HFFc6 (cell line): ENCODE data around the gene ATP11A. TPM values are rescaled to one million over a fixed set of nuclear protein-coding genes. Genes with fewer than 3 reads are reported as not detected.

ENCODE experiments used
- DNase-seq: peaks from one replicate; pipeline ENCODE4 v3.0.0-alpha.2; 2018
- H3K27ac Mint-ChIP-seq: 2 replicates; pipeline ENCODE4 v1.8.0; 2020; ENCODE audit warnings: mild to moderate bottlenecking, mixed read lengths
- H3K27me3 Mint-ChIP-seq: 2 replicates; pipeline ENCODE4 v1.8.0; 2021; ENCODE audit warnings: mild to moderate bottlenecking, moderate library complexity, mixed read lengths; ENCODE audit not compliant: insufficient read depth
- H3K36me3 Mint-ChIP-seq: 2 replicates; pipeline ENCODE4 v1.8.0; 2021; ENCODE audit warnings: low read depth, mixed read lengths
- H3K4me1 Mint-ChIP-seq: 2 replicates; pipeline ENCODE4 v1.8.0; 2020; ENCODE audit warnings: low read depth, mixed read lengths
- H3K4me3 Mint-ChIP-seq: 2 replicates; pipeline ENCODE4 v1.8.0; 2020; ENCODE audit warnings: mild to moderate bottlenecking, moderate library complexity, mixed read lengths
- H3K9me3 Mint-ChIP-seq: 2 replicates; pipeline ENCODE4 v1.8.0; 2020; ENCODE audit warnings: mild to moderate bottlenecking, mixed read lengths
- CTCF ChIP-seq: fragments of 200-600 bp; sonication (generic); IDR thresholded peaks from 2 replicates; pipeline ENCODE4 v1.5.0; 2021; ENCODE audit warnings: antibody characterized with exemption, mild to moderate bottlenecking
- total RNA-seq, 6 experiments: library from RNA; stranded (reverse); fragmentation: NEBNext Ultra II Directional; extraction: Animal tissue kit (Norgen Biotek cat#: 25700); gene quantifications; 2 replicates in 1 of 6; 3 replicates in 5 of 6; pipeline ENCODE4 v1.2.3, GENCODE V29; 2021

Gene ATP11A
- total RNA-seq, 6 experiments from 2014 or later: 4.3 to 29.9 (median 6.5) TPM

- H3K27me3 Mint-ChIP-seq: peaks cover 61% of the 10 kb centered on the region
- H3K27ac Mint-ChIP-seq: no peak overlapping the region
- no peaks in the 10 kb centered on the region for H3K4me1 Mint-ChIP-seq
- H3K9me3 Mint-ChIP-seq: peaks cover 17% of the 10 kb centered on the region
- H3K4me3 Mint-ChIP-seq: no peak overlapping the region
- no peak for TF ChIP-seq CTCF
- no peak for DNase-seq
- peaks cover 7% of the 10 kb centered on the region; the same call in 1 of the 2 replicates for H3K36me3 Mint-ChIP-seq
Measured at GRCh38 chr13:112903606-112904195, 213.9 kb downstream of the ATP11A start.

- Mint-ChIP-seq H3K27ac (no peak overlapping the region), H3K27me3 (peaks cover 65% of the 10 kb centered on the region), H3K36me3 (peaks cover 7% of the 10 kb centered on the region; the same call in 1 of the 2 replicates), H3K9me3 (peaks cover 17% of the 10 kb centered on the region), H3K4me3 (no peak overlapping the region), H3K4me1 (no peaks in the 10 kb centered on the region)
- no peak for DNase-seq
- no peak for TF ChIP-seq CTCF
Measured at GRCh38 chr13:112904436-112904960, 214.7 kb downstream of the ATP11A start.

GRCh38 chr13:112905086-112905485 is 215.2 kb downstream of the ATP11A start:
- peaks cover 7% of the 10 kb centered on the region; the same call in 1 of the 2 replicates for H3K36me3 Mint-ChIP-seq
- peaks cover 70% of the 10 kb centered on the region for H3K27me3 Mint-ChIP-seq
- no peaks in the 10 kb centered on the region for H3K4me1 Mint-ChIP-seq
- H3K9me3 Mint-ChIP-seq: peaks cover 17% of the 10 kb centered on the region
- H3K4me3 Mint-ChIP-seq: no peak overlapping the region
- no peak for TF ChIP-seq CTCF
- no peak for DNase-seq
- H3K27ac Mint-ChIP-seq: no peak overlapping the region

DNA sequence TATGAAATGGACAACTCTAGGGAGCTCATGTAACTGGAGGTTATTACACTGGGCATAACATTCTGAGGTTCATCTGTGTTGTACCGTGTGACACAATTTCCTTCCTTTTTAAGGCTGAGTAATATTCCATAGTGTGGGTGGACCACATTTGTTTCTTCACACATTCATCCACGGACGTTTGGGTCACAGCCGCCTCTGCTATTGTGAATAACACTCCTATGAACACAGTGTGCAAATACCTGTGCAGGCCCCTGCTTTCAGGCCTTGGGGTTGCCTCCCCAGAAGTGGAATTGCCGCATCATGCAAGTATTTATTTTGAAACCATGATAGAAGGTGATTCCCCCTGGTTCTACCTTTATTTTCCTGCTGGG is 215.8 kb downstream of the ATP11A start:
- no peak for DNase-seq
- peaks cover 7% of the 10 kb centered on the region; the same call in 1 of the 2 replicates for H3K36me3 Mint-ChIP-seq
- no peaks in the 10 kb centered on the region for H3K4me1 Mint-ChIP-seq
- H3K27me3 Mint-ChIP-seq: peaks cover 68% of the 10 kb centered on the region
- no peak overlapping the region for H3K27ac Mint-ChIP-seq
- no peak overlapping the region for H3K4me3 Mint-ChIP-seq
- TF ChIP-seq CTCF: no peak
- H3K9me3 Mint-ChIP-seq: peaks cover 17% of the 10 kb centered on the region

GRCh38 chr13:112905990-112906641 is 216.3 kb downstream of the ATP11A start:
- H3K27me3 Mint-ChIP-seq: peaks cover 63% of the 10 kb centered on the region
- H3K4me3 Mint-ChIP-seq: no peak overlapping the region

More at GRCh38 chr13:112905990-112906641, 216.3 kb downstream of the ATP11A start:
- Mint-ChIP-seq H3K36me3 (peaks cover 7% of the 10 kb centered on the region; the same call in 1 of the 2 replicates), H3K9me3 (peaks cover 17% of the 10 kb centered on the region), H3K27ac (no peak overlapping the region), H3K4me1 (no peaks in the 10 kb centered on the region)
- no peak for TF ChIP-seq CTCF
- DNase-seq: no peak
